ENCODE results near the gene GALNT1.

DNA sequence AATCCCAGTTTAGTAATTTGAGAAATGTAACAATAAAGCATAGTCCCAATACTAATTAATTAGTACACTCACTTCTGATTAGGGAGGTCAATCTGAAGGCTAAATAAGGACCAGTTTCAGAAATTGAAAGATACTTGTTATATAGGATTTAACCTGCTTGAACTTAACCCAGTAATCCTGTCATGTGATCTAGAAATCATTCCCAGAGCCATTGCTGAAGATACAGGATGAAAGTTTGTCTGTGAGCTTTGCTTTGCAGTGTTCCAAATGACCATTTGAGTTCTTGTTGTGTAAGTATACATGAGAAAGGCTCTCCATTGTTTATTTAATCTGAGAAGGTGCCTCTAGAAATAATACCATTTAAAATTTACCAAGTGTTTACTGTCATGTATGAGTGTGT lies 52.2 kb downstream of the GALNT1 start:
- no peak for TF ChIP-seq NFE2L1 (CRISPR knock-in tag; IDR thresholded peaks at IDR 0.05)
- TF ChIP-seq, protein P1, sequence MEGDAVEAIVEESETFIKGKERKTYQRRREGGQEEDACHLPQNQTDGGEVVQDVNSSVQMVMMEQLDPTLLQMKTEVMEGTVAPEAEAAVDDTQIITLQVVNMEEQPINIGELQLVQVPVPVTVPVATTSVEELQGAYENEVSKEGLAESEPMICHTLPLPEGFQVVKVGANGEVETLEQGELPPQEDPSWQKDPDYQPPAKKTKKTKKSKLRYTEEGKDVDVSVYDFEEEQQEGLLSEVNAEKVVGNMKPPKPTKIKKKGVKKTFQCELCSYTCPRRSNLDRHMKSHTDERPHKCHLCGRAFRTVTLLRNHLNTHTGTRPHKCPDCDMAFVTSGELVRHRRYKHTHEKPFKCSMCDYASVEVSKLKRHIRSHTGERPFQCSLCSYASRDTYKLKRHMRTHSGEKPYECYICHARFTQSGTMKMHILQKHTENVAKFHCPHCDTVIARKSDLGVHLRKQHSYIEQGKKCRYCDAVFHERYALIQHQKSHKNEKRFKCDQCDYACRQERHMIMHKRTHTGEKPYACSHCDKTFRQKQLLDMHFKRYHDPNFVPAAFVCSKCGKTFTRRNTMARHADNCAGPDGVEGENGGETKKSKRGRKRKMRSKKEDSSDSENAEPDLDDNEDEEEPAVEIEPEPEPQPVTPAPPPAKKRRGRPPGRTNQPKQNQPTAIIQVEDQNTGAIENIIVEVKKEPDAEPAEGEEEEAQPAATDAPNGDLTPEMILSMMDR (IDR thresholded peaks at IDR 0.05): no peak

Data from WTC11 (cell line).